HL-60/S4 treated with retinoic acid at 250 ng/mL for 4 days and 3 days (cell line): ENCODE data around the gene UNCX.

ENCODE experiments used
- in situ Hi-C: fragments of 300-500 bp; cut with MboI; formaldehyde crosslinking; loops from 2 replicates; pipeline ENCODE4 v1.7.0; 2022; ENCODE audit warnings: low sequenced_read_pairs

UNCX gene

DNA sequence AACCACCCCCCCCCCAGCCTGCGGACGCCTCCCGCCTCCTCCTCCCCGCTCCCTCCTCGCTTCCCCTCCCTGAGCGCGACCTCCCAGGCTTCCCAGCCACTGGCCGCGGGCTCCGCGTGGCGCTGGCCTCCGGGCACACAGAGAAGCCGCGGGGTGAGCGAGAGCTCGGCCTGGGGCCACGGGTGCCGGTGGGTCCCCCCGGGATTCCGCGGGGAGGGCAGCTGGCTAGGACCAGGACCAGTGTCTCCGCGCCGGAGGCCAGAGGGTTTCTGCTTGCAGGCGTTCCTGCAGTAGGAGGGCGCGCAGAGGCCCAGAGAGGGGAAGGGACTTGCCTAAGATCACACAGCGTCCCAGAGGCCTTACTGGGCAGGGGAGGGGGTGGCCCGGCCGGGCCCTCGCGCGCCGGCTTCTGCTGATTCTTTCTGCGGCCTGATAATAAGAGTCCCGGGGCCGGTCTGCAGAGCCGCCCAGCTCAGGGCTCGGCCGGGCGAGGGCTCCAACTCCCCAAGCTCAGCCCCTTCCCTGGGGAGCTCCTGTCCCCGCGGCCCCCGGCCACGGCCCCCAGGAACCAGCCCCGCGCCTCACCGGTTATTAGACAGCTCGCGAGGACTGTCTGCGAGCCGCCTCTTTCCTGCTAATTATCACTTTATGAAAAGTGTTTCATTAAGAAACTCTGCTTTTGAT is 10.1 kb downstream of the UNCX start:
- in situ Hi-C loops, result no loop called here

DNA sequence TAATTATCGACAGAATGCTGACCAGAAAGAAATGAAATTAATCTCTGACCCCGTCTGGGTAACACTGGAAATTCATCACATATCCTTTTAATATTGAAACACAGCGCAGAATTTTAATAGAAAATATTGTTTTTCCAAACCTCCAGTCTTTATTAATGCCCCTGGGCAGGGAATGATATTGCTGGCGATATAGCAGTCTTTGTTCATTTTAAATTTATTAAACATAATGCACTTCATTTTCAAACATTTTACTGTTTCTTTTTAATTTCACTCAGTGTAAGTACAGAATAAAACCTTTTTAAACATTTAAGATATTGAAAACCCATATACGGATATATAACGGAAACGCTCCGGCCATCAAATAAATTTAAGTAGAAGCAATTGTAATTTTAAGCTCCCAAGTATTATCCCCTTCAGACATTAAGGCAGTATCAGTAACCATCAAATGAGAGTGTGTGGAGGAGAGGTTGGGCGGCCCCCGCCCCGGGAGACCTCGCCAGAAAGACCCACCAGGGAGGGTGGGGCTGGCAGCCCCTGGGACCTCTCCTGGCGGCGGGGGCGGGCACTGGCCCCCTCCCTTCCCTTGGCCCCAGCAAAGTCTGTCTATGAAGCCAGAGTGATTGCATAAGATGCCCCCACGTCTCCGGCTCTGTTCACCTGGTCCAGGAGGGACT is 10.8 kb downstream of the UNCX start:
- in situ Hi-C loops, result no loop called here

DNA sequence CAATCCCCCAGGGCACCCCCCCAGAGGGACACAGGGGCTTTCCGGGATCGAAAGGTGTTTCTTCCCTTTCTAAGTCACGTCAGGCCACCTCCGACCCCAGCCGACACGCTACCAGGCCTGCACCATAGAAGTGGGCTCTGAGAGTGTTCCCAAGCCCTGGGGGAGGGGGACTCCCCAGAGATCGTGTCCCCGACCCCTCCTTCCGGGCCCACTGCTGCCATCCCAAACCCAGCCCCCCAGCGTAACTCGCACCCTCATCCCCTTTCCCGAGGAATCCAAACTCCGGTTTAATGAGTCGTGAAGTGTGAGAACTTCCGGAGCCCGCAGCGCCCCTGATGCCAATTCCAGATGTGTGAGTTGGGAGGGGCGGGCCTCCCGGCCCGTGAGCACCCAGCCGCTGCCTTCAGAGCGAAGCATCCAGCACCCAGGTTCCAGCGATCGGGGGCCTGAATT is 11.3 kb downstream of the UNCX start:
- in situ Hi-C loops, result no loop called here

GRCh38 chr7:1244700-1245523 is 12.2 kb downstream of the UNCX start:
- in situ Hi-C loops, result no loop called here

DNA sequence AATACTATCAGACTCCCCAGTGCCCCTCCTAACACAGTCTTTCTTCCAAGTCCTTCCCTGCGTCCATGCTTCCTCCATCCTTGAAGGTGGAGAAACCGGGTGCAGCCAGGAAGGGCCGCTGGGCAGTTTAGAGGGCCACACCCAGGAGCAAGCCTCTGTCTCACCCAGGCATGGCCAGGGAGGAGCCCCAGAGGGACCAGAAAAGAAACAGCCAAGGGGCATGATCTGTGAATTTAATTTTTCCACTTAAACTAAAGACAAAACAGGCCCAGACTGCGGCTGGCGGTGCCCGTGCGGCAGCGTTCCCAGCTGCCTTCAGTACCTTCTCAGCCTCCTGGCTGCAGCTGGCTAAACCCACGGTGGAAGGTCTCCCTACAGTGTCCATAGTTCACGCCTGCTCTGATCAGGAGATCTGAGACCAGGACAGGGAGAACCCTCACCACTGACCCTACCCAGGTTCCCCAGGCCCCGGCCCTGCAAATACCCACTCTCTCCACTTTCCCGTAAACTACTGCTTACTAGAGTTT is 12.9 kb downstream of the UNCX start:
- in situ Hi-C loops, result no loop called here

DNA sequence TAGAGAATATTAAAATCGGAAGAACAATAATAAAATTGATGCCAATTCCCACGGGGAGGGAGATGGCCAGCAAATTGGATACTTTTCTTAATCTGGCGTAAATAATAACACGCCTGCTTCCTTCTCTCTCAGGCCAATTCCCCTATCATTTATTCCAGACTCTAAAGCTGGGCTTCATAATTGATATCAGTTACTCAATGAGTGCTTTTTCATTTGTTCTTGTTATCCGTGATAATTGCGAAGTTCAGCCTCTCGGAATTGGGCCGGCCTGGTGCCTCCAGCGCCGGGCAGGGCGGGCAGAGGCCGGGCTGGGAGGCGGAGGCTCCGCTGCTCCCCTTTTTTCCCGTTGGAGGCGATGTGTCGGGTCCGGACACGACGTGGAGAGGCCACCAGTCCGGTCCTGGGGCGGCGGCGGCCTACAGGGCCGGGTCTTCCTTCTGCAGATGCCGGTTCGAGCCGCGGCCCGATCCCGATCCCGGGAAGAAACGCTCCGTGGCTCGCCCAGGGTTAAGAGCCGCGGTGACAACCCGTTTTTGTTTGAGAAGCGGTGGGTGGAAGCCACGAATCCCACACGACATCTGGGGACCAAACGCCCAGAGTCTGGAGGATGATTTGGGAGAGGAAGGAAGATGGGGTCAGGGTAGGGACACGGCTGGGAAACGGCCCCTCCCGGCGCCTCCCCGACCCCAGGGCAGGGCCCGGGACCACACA is 13.6 kb downstream of the UNCX start:
- in situ Hi-C loops, result no loop called here

DNA sequence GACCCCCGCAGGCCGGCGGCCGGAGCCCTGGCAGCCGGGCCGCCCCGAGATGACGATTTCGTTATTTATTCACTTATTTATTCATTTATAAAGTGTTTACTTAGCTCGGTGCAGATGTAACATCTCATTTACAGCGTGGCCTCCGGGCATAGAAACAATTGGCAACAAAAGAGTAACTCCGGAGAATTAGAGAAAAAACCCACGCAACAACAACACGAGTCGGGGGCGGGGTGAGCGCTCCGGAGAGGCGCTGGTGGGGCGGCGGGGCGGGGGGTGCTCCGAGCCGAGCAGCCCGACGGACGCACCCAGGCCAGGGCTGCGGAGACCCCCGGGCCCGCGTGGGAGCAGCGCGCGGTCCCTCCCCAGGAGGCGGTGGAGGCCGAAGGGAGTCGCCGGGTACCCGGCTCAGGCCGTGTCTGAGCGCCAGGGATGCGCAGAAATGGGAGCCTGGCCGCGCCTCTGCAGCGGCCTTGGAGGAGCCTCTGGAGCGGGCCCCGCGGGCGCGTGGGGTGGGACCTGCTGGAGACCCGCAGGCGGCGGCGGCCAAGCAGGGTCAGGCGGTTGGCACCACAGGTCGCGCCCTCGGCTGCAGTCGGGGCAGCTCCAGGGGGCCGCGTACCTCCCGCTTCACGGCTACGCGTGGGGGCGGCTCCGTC is 14.3 kb downstream of the UNCX start:
- in situ Hi-C loops, result no loop called here

DNA sequence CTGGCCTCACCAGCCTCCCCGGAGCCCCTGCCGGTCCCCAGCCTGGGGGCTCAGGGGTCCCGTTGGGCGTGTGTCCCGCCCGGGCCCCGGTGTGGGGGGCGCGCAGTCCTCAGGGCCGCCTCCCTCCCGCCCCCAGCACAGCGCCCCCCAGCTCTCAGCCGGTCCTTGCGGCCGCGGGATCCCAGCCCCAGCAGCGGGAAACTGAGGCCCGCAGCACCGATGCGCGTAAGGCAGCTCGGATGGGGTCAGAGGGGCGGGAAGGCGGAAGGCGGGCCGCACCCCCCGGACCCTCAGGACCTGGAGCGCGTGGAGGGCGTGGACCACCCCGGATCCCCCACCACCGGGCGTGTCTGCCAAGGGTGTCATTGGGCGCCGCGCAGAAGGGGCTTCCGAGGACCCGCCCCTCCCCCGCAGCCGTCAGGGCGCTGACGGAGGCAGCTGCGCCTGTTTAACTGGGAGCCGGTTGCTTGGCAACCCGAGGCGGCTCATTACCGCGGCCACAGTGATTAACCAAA is 14.9 kb downstream of the UNCX start:
- in situ Hi-C loops, result no loop called here

DNA sequence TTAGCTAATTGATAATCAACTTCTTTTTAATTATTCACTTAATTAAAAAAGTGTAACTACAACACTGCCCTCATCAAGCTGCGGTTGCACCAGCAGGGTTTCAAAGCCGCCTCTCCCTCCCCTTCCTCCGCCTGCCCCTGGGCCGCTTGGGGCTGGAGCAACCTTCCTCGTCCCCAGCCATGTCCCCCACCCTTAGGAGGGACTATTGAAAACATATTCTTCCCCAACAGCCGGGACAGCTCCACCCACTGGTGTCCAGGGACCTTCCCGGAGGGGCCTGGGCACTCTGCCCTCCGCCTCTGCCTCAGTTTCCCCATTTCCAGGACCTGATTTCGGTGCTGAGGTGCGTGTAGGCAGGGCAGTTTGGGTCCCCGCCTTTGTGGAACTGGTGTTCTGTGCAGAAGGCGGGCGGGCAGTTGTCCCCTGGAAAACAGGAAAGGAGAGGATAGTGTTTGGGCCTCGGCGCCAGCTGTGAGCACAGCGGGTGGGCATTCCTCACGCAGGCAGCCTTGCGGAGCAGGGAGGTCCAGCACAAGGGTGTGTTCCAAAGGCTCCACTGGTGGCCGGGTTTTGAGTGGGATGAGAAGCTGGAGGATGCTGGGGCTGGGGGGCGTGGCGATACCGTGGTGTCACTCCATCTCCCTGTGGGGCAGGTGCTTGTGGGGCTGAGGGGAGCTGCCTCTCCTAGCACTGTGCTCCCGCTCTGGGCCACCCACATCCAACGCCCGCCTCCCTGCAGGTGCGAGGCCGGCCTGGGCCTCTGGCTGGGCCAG is 15.7 kb downstream of the UNCX start:
- in situ Hi-C loops, result no loop called here

- in situ Hi-C loops, result no loop called here
Measured at GRCh38 chr7:1248916-1249581, 16.4 kb downstream of the UNCX start.

DNA sequence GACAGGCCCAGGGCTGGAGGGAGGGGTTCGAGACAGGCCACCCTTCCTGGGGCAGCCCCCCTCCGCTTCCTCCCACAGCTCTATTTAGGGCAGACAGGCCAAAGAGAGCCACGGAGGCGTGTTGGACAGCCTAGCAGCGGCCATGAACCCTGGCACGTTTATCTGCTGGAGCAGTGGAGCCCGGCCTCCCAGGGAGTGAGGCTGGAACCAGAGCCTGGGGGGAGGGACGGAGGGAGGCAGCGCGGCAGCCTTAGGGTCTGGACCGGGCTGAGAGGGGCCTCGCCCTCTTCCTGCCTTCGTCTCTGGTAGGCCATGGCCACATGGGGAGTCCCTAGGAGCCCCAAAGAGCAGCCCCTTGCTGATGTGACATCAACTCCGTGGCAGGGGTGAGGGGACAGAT is 17.1 kb downstream of the UNCX start:
- in situ Hi-C loops, result no loop called here

- in situ Hi-C loops, result no loop called here
Measured at GRCh38 chr7:1250901-1251300, 18.2 kb downstream of the UNCX start.

DNA sequence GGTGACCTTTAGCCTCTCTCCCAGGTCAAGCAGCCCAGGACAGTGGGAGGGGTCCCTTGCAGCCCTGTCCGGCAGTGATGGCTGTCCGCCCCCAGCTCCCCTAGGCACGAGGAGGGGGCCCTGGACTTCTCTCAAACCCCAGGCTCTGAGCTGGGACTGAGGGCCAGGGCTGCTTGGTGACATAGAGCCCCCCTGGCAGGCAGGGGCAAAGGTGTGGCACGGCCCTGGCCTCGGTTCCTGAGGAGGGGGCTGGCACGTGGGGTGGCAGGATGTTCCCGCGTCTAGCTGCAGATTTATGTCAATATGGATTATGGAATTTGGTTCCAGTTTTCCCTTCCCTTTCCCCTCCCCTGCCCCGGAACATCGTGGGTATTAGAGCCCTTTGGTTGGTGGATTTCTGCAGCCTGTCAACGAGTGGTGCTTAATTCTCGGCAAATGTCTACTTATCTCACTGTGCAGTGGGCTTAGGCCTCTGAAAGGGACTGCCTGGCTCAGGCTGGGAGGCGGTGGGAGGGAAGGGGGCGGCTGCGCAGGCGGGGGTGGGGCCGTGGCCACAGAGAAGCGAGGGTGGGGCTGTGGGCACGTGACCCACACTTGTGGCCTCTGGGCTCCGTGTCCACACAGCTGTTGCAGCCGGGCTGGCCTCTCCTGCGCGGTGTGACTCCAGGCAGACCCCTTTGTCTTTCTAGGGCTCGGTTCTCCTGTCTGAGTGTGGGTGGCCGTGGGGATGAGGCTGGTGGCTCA is 19.3 kb downstream of the UNCX start:
- in situ Hi-C loops, result no loop called here

- in situ Hi-C loops, result no loop called here
Measured at GRCh38 chr7:1252540-1253090, 19.9 kb downstream of the UNCX start.

- in situ Hi-C loops, result no loop called here
Measured at GRCh38 chr7:1253681-1254181, 21.1 kb downstream of the UNCX start.

DNA sequence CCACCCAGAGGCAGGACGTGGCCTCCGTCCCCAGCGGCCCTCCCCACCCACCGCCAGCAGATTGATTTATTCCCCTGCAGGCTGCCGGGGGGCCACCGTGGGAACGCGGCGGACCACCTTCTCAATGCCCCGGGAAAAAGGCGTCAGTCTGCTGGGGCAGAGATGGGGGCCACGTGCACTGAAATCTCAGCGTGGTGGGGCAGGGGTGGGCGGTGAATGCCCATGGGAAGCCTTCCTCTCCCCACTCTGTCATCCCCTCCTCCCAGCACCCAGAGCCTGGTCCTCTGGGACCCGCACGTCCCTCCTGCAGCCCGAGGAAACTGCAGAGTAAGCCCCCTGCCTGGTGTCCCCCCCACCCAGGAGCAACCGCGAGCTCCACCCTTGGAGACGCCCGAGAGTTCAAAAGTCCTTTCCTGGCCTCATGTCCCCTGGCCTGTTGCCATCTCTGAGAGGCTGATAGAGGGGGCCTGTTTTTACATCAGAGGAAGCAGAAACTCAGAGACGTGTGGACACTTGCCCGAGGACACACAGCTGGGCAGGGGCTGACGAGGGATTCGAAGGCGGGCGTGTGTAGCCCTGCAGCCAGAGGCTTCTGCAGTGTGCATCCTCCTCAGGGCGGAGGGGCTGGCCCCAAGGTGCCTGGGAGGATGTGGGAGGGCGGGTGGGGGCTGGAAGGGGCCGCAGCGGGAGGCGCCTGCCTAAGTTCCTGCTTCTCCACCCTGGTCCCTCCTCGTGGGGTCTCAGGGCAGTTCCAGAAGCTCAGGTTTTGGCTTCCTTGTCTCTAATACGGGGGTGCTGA is 21.8 kb downstream of the UNCX start:
- in situ Hi-C loops, result no loop called here
